GM21528 (cell line): ENCODE results near the gene NHSL1.

Experiments used
- ATAC-seq: cut with Tn5 transposase; IDR thresholded peaks from one replicate; pipeline ENCODE4 v1.9.1; 2021; ENCODE audit warnings: mild to moderate bottlenecking, moderate library complexity; ENCODE audit not compliant: unreplicated experiment, low FRiP score

The NHSL1 gene

GRCh38 chr6:138382498-138383265 lies 116.6 kb downstream of the NHSL1 start:
- no peak for ATAC-seq

GRCh38 chr6:138378463-138378862 lies 120.8 kb downstream of the NHSL1 start:
- no peak for ATAC-seq

GRCh38 chr6:138377844-138378243 lies 121.5 kb downstream of the NHSL1 start, which contains the start of gene SMIM28:
TSS of gene SMIM28 (plus strand) at chr6:138377905. CDS start at chr6:138378073, 168 bp downstream.
- no peak for ATAC-seq

- ATAC-seq = no peak
Measured at GRCh38 chr6:138377042-138377441, 122.3 kb downstream of the NHSL1 start.

GRCh38 chr6:138374815-138375214 lies 124.5 kb downstream of the NHSL1 start:
- ATAC-seq = no peak

- ATAC-seq = no peak
Measured at GRCh38 chr6:138374230-138374629, 125.1 kb downstream of the NHSL1 start.

GRCh38 chr6:138372711-138373463 lies 126.4 kb downstream of the NHSL1 start:
- no peak for ATAC-seq
